Measurements from ENCODE around the gene SPIN1.

Gene SPIN1

GRCh38 chr9:88426651-88427050 lies 38.4 kb downstream of the SPIN1 start:
- H3K9ac ChIP-seq (ENCODE audit: low read length in 5 of 5), result no peak overlapping the region
- no peak overlapping the region for H3K4me3 ChIP-seq (ENCODE audit: low read depth in 1 of 5, low read length in 5 of 5)
- peaks cover 0 to 11% (median 7%) of the 10 kb centered on the region in 5 donors for H3K4me1 ChIP-seq (ENCODE audit: control insufficient read depth in 5 of 5, insufficient read depth in 5 of 5, low read length in 5 of 5)
- no peaks in the 10 kb centered on the region for H3K9me3 ChIP-seq (ENCODE audit: control insufficient read depth in 5 of 5, low read length in 5 of 5)
- no peak overlapping the region for H3K27ac ChIP-seq (ENCODE audit: low read depth, low read length)
- H3K36me3 ChIP-seq (ENCODE audit: control insufficient read depth in 5 of 5, insufficient read depth in 5 of 5, low read length in 5 of 5), result peaks cover 4 to 17% (median 11%) of the 10 kb centered on the region in 5 donors
- no peaks in the 10 kb centered on the region for H3K27me3 ChIP-seq (ENCODE audit: control insufficient read depth in 5 of 5, insufficient read depth in 4 of 5, low read length in 5 of 5)

- H3K36me3 ChIP-seq (ENCODE audit: control insufficient read depth in 5 of 5, insufficient read depth in 5 of 5, low read length in 5 of 5), result peaks cover 13 to 39% (median 16%) of the 10 kb centered on the region in 5 donors
- no peaks in the 10 kb centered on the region for H3K9me3 ChIP-seq (ENCODE audit: control insufficient read depth in 5 of 5, low read length in 5 of 5)
- H3K27me3 ChIP-seq (ENCODE audit: control insufficient read depth in 5 of 5, insufficient read depth in 4 of 5, low read length in 5 of 5), result no peaks in the 10 kb centered on the region
- peaks cover 0 to 11% (median 7%) of the 10 kb centered on the region in 5 donors for H3K4me1 ChIP-seq (ENCODE audit: control insufficient read depth in 5 of 5, insufficient read depth in 5 of 5, low read length in 5 of 5)
- no peak overlapping the region for H3K4me3 ChIP-seq (ENCODE audit: low read depth in 1 of 5, low read length in 5 of 5)
- H3K9ac ChIP-seq (ENCODE audit: low read length in 5 of 5), result no peak overlapping the region
- no peak overlapping the region for H3K27ac ChIP-seq (ENCODE audit: low read depth, low read length)
Measured at GRCh38 chr9:88429595-88430430, 41.6 kb downstream of the SPIN1 start.

GRCh38 chr9:88433583-88434255 lies 45.5 kb downstream of the SPIN1 start:
- Histone ChIP-seq H3K4me1 (ENCODE audit: control insufficient read depth in 5 of 5, insufficient read depth in 5 of 5, low read length in 5 of 5) (no peaks in the 10 kb centered on the region), H3K36me3 (ENCODE audit: control insufficient read depth in 5 of 5, insufficient read depth in 5 of 5, low read length in 5 of 5) (peaks cover 8 to 53% (median 22%) of the 10 kb centered on the region in 5 donors)

GRCh38 chr9:88435336-88435735 lies 47.1 kb downstream of the SPIN1 start:
- Histone ChIP-seq H3K4me3 (ENCODE audit: low read depth in 1 of 5, low read length in 5 of 5) (no peak overlapping the region), H3K4me1 (ENCODE audit: control insufficient read depth in 5 of 5, insufficient read depth in 5 of 5, low read length in 5 of 5) (no peaks in the 10 kb centered on the region), H3K9ac (ENCODE audit: low read length in 5 of 5) (no peak overlapping the region), H3K36me3 (ENCODE audit: control insufficient read depth in 5 of 5, insufficient read depth in 5 of 5, low read length in 5 of 5) (peaks cover 8 to 40% (median 14%) of the 10 kb centered on the region in 5 donors), H3K9me3 (ENCODE audit: control insufficient read depth in 5 of 5, low read length in 5 of 5) (no peaks in the 10 kb centered on the region), H3K27me3 (ENCODE audit: control insufficient read depth in 5 of 5, insufficient read depth in 4 of 5, low read length in 5 of 5) (no peaks in the 10 kb centered on the region), H3K27ac (ENCODE audit: low read depth, low read length) (no peak overlapping the region)

More at GRCh38 chr9:88433583-88434255, 45.5 kb downstream of the SPIN1 start:
- Histone ChIP-seq H3K27ac (ENCODE audit: low read depth, low read length) (no peak overlapping the region), H3K9me3 (ENCODE audit: control insufficient read depth in 5 of 5, low read length in 5 of 5) (no peaks in the 10 kb centered on the region), H3K9ac (ENCODE audit: low read length in 5 of 5) (no peak overlapping the region), H3K4me3 (ENCODE audit: low read depth in 1 of 5, low read length in 5 of 5) (no peak overlapping the region), H3K27me3 (ENCODE audit: control insufficient read depth in 5 of 5, insufficient read depth in 4 of 5, low read length in 5 of 5) (no peaks in the 10 kb centered on the region)

- H3K4me3 ChIP-seq (ENCODE audit: low read depth in 1 of 5, low read length in 5 of 5), result no peak overlapping the region
- no peak overlapping the region for H3K9ac ChIP-seq (ENCODE audit: low read length in 5 of 5)
- H3K27me3 ChIP-seq (ENCODE audit: control insufficient read depth in 5 of 5, insufficient read depth in 4 of 5, low read length in 5 of 5), result no peaks in the 10 kb centered on the region
- H3K36me3 ChIP-seq (ENCODE audit: control insufficient read depth in 5 of 5, insufficient read depth in 5 of 5, low read length in 5 of 5), result peaks cover 8 to 42% (median 14%) of the 10 kb centered on the region in 5 donors
- no peak overlapping the region for H3K27ac ChIP-seq (ENCODE audit: low read depth, low read length)
- H3K4me1 ChIP-seq (ENCODE audit: control insufficient read depth in 5 of 5, insufficient read depth in 5 of 5, low read length in 5 of 5), result no peaks in the 10 kb centered on the region
- no peaks in the 10 kb centered on the region for H3K9me3 ChIP-seq (ENCODE audit: control insufficient read depth in 5 of 5, low read length in 5 of 5)
Measured at GRCh38 chr9:88436379-88436778, 48.1 kb downstream of the SPIN1 start.

- Histone ChIP-seq H3K9me3 (ENCODE audit: control insufficient read depth in 5 of 5, low read length in 5 of 5) (no peaks in the 10 kb centered on the region), H3K27me3 (ENCODE audit: control insufficient read depth in 5 of 5, insufficient read depth in 4 of 5, low read length in 5 of 5) (no peaks in the 10 kb centered on the region)
Measured at GRCh38 chr9:88437210-88438146, 49.2 kb downstream of the SPIN1 start.

GRCh38 chr9:88438811-88439210 lies 50.6 kb downstream of the SPIN1 start:
- Histone ChIP-seq H3K36me3 (ENCODE audit: control insufficient read depth in 5 of 5, insufficient read depth in 5 of 5, low read length in 5 of 5) (peaks cover 2 to 24% (median 9%) of the 10 kb centered on the region in 5 donors), H3K27ac (ENCODE audit: low read depth, low read length) (no peak overlapping the region), H3K9me3 (ENCODE audit: control insufficient read depth in 5 of 5, low read length in 5 of 5) (no peaks in the 10 kb centered on the region), H3K27me3 (ENCODE audit: control insufficient read depth in 5 of 5, insufficient read depth in 4 of 5, low read length in 5 of 5) (no peaks in the 10 kb centered on the region), H3K4me1 (ENCODE audit: control insufficient read depth in 5 of 5, insufficient read depth in 5 of 5, low read length in 5 of 5) (no peaks in the 10 kb centered on the region), H3K9ac (ENCODE audit: low read length in 5 of 5) (no peak overlapping the region), H3K4me3 (ENCODE audit: low read depth in 1 of 5, low read length in 5 of 5) (no peak overlapping the region)

More at GRCh38 chr9:88437210-88438146, 49.2 kb downstream of the SPIN1 start:
- Histone ChIP-seq H3K27ac (ENCODE audit: low read depth, low read length) (no peak overlapping the region), H3K4me3 (ENCODE audit: low read depth in 1 of 5, low read length in 5 of 5) (no peak overlapping the region), H3K9ac (ENCODE audit: low read length in 5 of 5) (no peak overlapping the region), H3K36me3 (ENCODE audit: control insufficient read depth in 5 of 5, insufficient read depth in 5 of 5, low read length in 5 of 5) (peaks cover 8 to 37% (median 14%) of the 10 kb centered on the region in 5 donors), H3K4me1 (ENCODE audit: control insufficient read depth in 5 of 5, insufficient read depth in 5 of 5, low read length in 5 of 5) (no peaks in the 10 kb centered on the region)

- no peaks in the 10 kb centered on the region for H3K27me3 ChIP-seq (ENCODE audit: control insufficient read depth in 5 of 5, insufficient read depth in 4 of 5, low read length in 5 of 5)
- no peak overlapping the region for H3K9ac ChIP-seq (ENCODE audit: low read length in 5 of 5)
- no peaks in the 10 kb centered on the region for H3K4me1 ChIP-seq (ENCODE audit: control insufficient read depth in 5 of 5, insufficient read depth in 5 of 5, low read length in 5 of 5)
- no peak overlapping the region for H3K4me3 ChIP-seq (ENCODE audit: low read depth in 1 of 5, low read length in 5 of 5)
- no peaks in the 10 kb centered on the region for H3K9me3 ChIP-seq (ENCODE audit: control insufficient read depth in 5 of 5, low read length in 5 of 5)
- no peak overlapping the region for H3K27ac ChIP-seq (ENCODE audit: low read depth, low read length)
- peaks cover 0 to 9% (median 3%) of the 10 kb centered on the region in 5 donors for H3K36me3 ChIP-seq (ENCODE audit: control insufficient read depth in 5 of 5, insufficient read depth in 5 of 5, low read length in 5 of 5)
Measured at GRCh38 chr9:88441301-88442007, 53.2 kb downstream of the SPIN1 start.

GRCh38 chr9:88443480-88444113 lies 55.4 kb downstream of the SPIN1 start:
- H3K4me3 ChIP-seq (ENCODE audit: low read depth in 1 of 5, low read length in 5 of 5), result no peak overlapping the region
- H3K9ac ChIP-seq (ENCODE audit: low read length in 5 of 5), result no peak overlapping the region
- H3K27me3 ChIP-seq (ENCODE audit: control insufficient read depth in 5 of 5, insufficient read depth in 4 of 5, low read length in 5 of 5), result no peaks in the 10 kb centered on the region
- H3K27ac ChIP-seq (ENCODE audit: low read depth, low read length), result no peak overlapping the region
- no peaks in the 10 kb centered on the region for H3K4me1 ChIP-seq (ENCODE audit: control insufficient read depth in 5 of 5, insufficient read depth in 5 of 5, low read length in 5 of 5)
- H3K36me3 ChIP-seq (ENCODE audit: control insufficient read depth in 5 of 5, insufficient read depth in 5 of 5, low read length in 5 of 5), result peaks cover 0 to 7% (median 2%) of the 10 kb centered on the region in 5 donors
- H3K9me3 ChIP-seq (ENCODE audit: control insufficient read depth in 5 of 5, low read length in 5 of 5), result no peaks in the 10 kb centered on the region
